GM21423 (cell line): ENCODE data around the gene LMX1A.

Experiments
- ATAC-seq: cut with Tn5 transposase; IDR thresholded peaks from one replicate; pipeline ENCODE4 v1.9.1; 2021; ENCODE audit warnings: mild to moderate bottlenecking, moderate library complexity; ENCODE audit not compliant: unreplicated experiment

The LMX1A gene

DNA sequence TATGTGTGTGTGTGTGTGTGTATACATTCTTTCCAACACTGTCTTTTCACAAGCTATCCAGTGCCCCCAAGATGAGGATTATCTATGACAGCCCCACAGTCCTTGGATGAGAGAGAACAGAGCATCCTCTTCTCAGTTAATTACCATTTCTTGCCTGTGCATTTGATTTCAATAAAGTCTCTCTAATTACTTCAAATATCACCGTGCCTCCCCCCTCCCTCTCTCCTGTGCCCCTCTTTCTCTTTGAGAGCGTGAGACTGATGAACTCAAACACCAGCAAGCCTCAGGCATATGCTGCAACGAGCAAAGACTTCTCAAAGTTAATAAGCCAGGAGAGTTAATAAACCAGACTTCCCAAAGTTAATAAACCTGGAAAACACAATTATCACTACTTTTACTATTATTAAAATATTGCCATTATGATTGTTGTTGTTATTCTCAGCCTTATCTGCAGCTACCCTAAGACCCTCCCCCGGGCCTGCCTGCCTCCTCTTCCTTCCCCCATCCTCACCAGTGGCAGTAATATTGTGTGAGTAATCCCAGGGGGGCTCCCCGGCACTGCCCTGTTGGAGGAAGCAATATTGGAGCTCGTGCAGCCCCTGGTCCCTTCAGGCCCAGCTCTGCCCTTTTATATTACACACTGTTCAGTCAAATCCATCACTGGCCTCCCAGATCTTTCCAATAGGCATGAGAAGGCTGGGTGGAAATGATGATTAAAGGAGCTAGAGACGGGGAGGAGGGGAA, 30.9 kb downstream of the LMX1A start:
- ATAC-seq, result no peak

DNA sequence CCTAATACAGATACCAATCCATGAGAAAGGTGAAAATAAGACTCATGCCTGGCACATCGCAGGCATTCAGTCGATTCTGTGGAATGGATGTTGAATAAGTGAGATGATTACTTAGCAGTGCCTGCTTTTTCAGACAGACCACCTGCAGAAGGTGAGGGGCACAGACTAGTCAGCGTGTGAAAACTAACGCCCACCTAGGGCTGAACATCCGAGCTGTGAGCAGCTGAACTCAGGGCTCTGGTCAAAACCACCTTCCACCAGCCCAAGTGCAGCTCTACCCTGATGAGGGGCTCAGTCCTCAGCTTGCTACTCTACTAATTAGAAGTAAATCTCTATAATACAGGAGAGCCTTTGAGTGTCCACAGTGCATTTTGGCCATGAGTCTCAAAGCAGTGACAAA, 32.5 kb downstream of the LMX1A start:
- ATAC-seq, result no peak

DNA sequence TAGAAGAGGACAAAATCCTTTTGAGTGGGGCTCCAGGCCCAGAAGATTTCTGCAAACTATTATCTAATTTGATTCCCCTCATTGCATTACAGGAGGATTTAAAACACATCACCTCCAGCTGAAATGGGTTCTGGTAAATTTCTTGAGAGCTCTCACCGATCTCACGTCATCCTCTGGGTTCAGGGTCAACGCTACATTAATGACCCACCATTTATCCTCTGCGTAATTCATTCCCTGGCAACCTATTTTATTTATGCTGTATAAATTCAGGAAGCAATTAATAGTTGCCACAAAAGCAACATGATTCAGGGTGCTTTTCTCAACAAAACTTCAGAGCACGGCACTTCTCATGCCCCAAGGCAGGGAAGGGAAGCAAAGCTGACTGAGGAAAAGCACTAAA, 38.9 kb downstream of the LMX1A start:
- no peak for ATAC-seq

- ATAC-seq, result no peak
These were observed 40.3 kb downstream of the LMX1A start for GRCh38 chr1:165316153-165316772.

- no peak for ATAC-seq
These were observed 41.0 kb downstream of the LMX1A start for GRCh38 chr1:165315481-165315880.

DNA sequence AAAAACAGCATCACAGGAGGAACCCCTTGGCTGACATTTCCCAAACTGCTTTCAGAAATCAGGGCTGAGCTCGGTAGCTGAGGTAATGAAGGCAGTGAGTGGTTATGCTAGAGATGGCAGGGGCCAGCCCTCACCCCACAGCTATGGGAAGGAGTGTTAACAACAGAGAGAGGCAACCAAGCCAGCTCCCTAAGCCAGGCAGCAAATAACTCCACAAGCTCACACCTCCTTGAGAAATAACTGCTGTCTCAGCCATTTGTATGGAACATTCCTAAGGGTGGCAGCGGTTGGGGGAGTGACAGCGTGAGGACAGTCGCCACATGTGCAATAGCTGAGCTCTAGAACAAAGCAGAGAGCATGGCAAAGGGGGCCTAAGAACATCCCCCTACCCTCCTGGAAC, 42.6 kb downstream of the LMX1A start:
- no peak for ATAC-seq

- ATAC-seq, result no peak
These were observed 43.9 kb downstream of the LMX1A start for GRCh38 chr1:165312591-165312990.

GRCh38 chr1:165306543-165307434, 49.7 kb downstream of the LMX1A start:
- no peak for ATAC-seq

DNA sequence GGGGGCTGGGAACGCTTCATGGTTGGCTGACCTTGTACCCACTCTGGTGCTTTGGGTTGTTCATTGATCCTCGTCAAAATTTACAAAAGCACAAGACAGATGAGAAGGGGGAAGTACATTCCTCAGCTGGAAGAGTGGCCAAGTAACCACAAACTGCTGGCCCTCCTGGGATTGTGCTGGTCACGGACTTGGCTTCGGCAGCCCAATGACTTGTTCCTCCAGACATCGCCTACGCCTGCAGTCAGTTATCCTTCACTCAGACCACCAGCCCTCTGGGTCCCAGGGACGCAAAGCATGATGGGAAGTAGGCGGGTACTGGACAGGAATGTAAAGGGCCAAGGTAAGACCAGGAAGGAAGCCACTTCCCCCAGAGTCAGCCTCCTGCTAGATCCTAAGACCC, 53.1 kb downstream of the LMX1A start:
- no peak for ATAC-seq

DNA sequence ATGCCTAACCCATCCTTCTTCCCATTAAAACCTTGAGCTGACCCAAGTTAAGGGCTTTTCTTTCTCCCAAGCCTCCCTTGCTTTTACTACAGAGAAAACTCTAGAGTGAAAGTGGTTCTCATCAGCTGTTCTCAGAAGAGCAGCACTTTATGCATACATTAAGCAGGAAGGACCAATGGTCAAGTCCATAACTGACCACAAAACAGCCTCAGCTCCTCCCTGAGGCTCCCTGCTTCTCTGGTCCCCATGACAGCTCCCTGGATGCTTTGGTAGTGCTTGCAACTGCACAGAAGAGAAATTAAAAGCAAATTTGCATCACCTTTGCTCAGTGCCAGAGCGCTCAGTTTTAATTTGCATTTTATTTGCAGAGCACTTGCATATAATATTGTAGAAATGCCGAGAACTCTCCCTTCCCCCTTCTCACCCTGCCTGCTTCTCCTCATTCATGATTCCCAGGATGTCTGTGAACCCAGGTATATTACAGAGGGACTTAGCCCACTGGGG, 56.1 kb downstream of the LMX1A start:
- no peak for ATAC-seq

GRCh38 chr1:165298203-165298820, 58.2 kb downstream of the LMX1A start:
- no peak for ATAC-seq

DNA sequence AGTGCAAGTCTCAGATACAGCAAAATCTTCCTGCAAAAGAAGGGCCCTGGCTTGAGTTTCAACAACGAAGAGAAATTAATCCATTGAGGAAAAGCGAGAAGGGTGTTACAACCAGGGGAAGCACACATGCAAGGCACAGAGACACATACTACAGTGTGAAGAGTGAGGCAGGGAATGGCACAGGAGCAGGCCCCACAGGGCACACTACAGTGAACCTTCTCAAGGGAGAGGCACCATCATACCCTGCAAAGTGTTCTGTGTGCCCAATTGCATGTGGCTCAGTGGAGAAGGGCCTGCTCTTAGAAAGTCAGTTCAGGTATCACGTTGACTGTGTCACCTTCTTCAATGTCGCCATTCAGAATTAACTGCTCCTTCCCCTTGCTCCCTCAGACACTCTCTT, 60.3 kb downstream of the LMX1A start:
- ATAC-seq, result no peak

DNA sequence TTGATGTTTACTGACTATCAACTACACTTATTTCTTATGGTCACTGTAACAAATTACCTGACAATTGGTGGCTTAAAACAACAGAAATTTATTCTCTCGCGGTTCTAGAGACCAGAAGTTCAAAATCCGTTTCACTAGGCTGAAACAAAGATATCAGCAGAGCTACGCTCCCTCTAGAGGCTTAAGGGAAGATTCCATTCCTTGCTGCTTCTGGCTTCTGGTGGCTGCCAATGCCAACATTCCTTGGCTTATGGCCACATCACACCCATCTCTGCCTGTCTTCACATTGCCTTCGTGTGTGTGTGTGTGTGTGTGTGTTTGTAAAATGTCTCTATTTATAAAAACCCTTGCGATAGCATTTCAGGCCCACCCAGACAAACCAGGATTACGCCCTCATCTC, 66.4 kb downstream of the LMX1A start:
- no peak for ATAC-seq

- ATAC-seq, result no peak
These were observed 67.0 kb downstream of the LMX1A start for GRCh38 chr1:165289556-165289955.

DNA sequence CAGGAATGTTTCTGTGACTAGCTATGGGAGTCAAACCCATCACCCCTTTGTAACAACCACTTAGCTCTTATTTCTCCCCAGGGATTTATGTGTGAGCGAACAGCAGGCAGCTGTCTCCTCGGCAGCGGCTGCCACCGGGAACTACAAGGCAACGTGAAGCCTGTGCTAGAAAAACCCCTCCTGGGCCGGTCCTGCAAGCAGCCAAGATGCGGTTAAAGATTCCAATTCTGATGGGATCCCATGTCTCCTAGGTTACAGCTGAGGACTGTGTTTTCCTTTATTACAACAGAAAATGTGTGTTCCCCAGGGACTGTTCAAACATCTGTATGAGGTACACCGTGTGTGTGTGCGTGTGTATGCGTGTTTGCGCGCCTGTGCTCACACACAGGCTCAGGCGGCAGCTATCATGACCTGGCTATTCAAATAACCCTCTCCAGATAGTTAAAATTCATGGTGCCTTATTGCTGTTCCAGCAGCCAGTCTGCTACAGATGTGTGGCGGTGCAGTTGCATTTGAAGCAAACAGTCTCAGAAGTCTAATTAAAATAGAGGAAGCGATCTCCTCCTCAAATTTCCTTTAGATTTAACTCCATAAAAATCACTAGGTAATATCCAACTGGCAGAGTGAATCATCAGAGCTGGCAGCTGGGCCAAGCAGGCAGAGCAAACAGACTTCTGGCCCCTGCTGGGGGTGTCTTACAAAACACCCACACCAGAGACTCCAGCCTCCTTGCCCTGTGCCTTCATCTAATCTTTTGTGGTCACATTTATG, 68.0 kb downstream of the LMX1A start:
- no peak for ATAC-seq

- no peak for ATAC-seq
These were observed 68.7 kb downstream of the LMX1A start for GRCh38 chr1:165287781-165288180.

DNA sequence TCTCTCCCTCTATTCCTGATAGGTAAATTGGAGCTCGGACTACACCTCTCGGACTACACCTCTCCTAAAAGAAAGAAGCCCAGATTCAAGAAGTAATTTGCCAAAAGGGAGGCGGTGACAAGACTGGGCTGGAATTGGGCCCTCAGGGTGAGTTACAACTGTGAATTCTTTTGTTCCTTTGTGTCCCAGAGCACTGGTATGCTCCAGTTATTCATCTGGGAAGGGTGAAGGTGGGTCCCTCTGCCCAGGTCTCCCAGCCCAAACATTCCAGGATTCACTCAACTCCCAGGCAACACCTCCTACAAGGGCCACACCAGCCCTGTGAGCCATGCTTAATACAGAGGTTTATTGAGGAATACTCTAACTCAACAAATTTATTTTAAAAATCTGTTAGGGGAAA, 69.2 kb downstream of the LMX1A start:
- ATAC-seq, result no peak

- no peak for ATAC-seq
These were observed 72.1 kb downstream of the LMX1A start for GRCh38 chr1:165284454-165284853.

- ATAC-seq, result no peak
These were observed 75.2 kb downstream of the LMX1A start for GRCh38 chr1:165281207-165281901.

GRCh38 chr1:165279882-165280281, 76.6 kb downstream of the LMX1A start:
- ATAC-seq, result no peak
